Measurements from ENCODE around the gene FFAR2.

Gene FFAR2

DNA sequence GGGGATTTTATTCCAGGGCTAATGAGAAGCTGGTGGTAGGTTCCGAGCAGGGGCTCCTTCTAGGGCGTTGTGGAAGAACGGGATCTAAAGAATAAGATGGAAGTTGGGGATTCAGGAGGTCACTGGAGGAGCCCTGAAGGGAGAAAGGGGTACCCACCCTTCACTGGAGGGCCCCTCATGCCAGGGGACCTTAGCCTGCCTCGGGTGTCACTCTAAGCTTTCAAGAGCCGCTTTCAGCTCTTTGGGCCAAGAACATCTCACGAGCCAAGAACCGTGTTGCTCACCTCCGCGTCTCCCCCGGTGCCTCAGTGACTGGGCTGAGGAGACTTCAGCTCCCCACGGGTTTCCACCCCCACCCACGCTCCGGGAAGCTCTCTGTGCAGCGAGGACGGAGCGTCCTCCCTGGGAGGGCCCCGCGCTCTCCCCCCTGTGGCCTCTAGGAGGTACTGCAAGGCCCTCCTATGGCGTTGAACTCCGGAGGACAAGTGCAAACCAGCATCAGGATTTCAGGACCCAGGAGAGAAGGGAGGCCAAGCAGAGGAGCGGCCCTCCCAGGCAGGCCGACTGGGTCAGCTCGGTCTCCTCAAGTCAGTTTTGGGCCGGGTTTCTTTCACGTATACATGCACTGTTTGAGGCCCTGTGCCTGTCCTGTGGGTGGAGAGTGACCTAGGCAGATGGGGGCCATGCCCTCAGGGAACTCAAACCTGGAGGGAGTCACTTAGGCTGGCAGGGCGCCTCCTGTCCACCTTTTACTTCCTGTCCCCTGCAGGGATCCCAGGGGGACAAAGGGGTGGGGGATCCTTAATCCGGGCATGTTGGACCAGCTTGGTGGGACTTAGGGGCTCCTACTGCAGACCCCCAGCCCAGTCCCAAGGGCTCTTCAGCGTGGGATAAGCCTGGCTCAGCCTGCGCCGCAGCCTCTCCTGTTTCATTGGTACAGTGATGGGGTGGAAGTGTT is 47.3 kb downstream of the FFAR2 start:
- Histone ChIP-seq H3K4me1 (ENCODE audit: control insufficient read depth, insufficient read depth, low read length) (no peaks in the 10 kb centered on the region), H3K36me3 (ENCODE audit: control insufficient read depth, insufficient read depth, low read length) (no peaks in the 10 kb centered on the region), H3K27me3 (ENCODE audit: control insufficient read depth, insufficient read depth, low read length, poor library complexity, severe bottlenecking) (no peaks in the 10 kb centered on the region), H3K27ac (ENCODE audit: insufficient read depth, low read depth, low read length, poor library complexity, severe bottlenecking) (no peak overlapping the region), H3K4me3 (ENCODE audit: insufficient read depth, low read depth, low read length) (no peak overlapping the region), H3K9me3 (ENCODE audit: control insufficient read depth, low read length) (no peaks in the 10 kb centered on the region)
- WGBS, 2 experiments = 38 to 41% methylated on average over 30 of the region's 30 CpGs

DNA sequence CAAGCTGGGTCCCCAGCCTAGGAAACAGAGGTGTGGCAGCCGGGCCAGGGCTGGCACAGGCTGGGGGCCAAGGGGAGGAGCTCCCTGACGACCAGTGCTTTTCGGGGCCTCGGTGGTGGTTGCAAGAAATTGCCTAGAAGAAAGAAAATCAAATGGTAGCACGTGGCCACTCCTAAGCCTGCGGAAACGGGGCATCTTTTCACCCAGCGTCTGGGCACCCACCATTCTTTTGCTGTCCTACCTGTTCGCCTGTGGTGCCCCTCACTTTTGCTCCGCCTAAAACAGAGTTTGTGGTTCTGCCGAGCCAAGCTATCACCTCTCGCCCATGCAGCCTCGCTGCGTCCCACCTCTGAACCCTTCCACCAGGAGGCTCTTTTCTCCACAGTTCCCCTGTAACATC is 49.3 kb downstream of the FFAR2 start:
- Histone ChIP-seq H3K27me3 (ENCODE audit: control insufficient read depth, insufficient read depth, low read length, poor library complexity, severe bottlenecking) (no peaks in the 10 kb centered on the region), H3K9me3 (ENCODE audit: control insufficient read depth, low read length) (no peaks in the 10 kb centered on the region), H3K36me3 (ENCODE audit: control insufficient read depth, insufficient read depth, low read length) (no peaks in the 10 kb centered on the region), H3K4me3 (ENCODE audit: insufficient read depth, low read depth, low read length) (no peak overlapping the region), H3K4me1 (ENCODE audit: control insufficient read depth, insufficient read depth, low read length) (no peaks in the 10 kb centered on the region), H3K27ac (ENCODE audit: insufficient read depth, low read depth, low read length, poor library complexity, severe bottlenecking) (no peak overlapping the region)
- 90 to 91% methylated on average over 14 of the region's 14 CpGs for WGBS, 2 experiments

DNA sequence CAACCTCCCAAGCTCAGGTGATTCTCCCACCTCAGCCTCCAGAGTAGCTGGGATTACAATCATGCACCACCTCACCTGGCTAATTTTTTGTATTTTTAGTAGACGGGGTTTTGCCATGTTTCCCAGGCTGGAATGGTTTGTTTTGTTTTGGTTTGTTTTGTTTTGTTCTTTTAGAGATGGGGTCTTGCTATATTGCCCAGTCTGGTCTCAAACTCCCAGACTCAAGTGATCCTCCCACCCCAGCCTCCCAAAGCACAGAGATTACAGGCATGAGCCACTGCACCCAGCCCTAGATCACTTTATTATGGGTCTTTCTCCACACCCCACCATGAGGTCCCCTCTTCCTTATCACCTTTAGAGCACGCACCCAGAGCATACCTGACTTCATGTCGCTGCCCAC is 50.2 kb downstream of the FFAR2 start:
- Histone ChIP-seq H3K27me3 (ENCODE audit: control insufficient read depth, insufficient read depth, low read length, poor library complexity, severe bottlenecking) (no peaks in the 10 kb centered on the region), H3K27ac (ENCODE audit: insufficient read depth, low read depth, low read length, poor library complexity, severe bottlenecking) (no peak overlapping the region), H3K4me1 (ENCODE audit: control insufficient read depth, insufficient read depth, low read length) (no peaks in the 10 kb centered on the region), H3K9me3 (ENCODE audit: control insufficient read depth, low read length) (no peaks in the 10 kb centered on the region), H3K4me3 (ENCODE audit: insufficient read depth, low read depth, low read length) (no peak overlapping the region), H3K36me3 (ENCODE audit: control insufficient read depth, insufficient read depth, low read length) (no peaks in the 10 kb centered on the region)
- WGBS, 2 experiments = 75 to 86% methylated on average over 3 of the region's 3 CpGs

DNA sequence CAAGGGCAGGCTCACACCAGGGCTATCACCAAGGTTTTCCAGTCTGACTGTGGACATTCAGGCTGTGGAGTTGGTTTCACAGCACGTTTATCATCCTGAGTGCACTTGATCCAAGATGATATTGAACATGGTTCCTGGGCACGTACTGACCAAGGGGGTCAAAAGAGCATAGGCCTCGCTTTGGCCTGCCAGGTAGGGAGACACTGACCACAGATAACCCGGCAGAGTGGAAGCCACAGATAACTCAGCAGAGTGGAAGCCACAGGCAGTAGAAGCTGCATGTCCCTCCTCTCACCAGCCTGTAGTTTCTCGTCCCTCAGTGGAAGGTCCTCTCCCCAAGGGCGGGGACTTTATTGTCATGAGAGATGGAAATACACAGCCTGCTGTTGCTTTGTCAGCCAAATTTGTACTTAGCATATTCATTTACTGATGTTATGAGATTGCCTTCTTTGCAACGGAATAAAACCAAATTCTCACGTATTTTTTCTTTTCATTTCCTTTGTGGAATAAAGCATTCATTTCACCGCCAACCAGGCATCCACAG is 51.0 kb downstream of the FFAR2 start:
- no peaks in the 10 kb centered on the region for H3K4me1 ChIP-seq (ENCODE audit: control insufficient read depth, insufficient read depth, low read length)
- H3K4me3 ChIP-seq (ENCODE audit: insufficient read depth, low read depth, low read length) = no peak overlapping the region
- H3K27me3 ChIP-seq (ENCODE audit: control insufficient read depth, insufficient read depth, low read length, poor library complexity, severe bottlenecking) = no peaks in the 10 kb centered on the region
- 84 to 87% methylated on average over 9 of the region's 9 CpGs for WGBS, 2 experiments
- H3K9me3 ChIP-seq (ENCODE audit: control insufficient read depth, low read length) = no peaks in the 10 kb centered on the region
- H3K36me3 ChIP-seq (ENCODE audit: control insufficient read depth, insufficient read depth, low read length) = no peaks in the 10 kb centered on the region
- H3K27ac ChIP-seq (ENCODE audit: insufficient read depth, low read depth, low read length, poor library complexity, severe bottlenecking) = no peak overlapping the region

DNA sequence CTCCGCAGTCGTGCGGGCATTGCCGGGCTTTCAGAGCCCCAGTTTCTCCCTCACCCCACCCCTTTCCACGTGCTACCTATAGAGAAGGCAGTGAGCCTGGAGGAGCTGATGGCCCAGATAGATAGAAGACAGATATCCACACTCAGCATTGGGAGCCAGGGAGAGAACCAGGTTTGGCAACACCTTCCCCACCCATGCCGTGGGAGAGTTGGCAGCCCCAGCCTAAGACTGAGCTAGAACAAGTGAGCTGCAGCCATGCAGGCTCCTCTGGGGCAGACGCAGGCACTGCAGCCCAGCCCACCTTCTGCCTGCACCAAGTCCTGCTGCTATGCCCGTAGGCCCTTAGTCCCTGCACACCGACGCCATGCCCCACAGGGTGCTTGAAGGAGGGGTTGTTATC is 52.6 kb downstream of the FFAR2 start:
- WGBS, 2 experiments = 89 to 96% methylated on average over 10 of the region's 10 CpGs
- Histone ChIP-seq H3K36me3 (ENCODE audit: control insufficient read depth, insufficient read depth, low read length) (no peaks in the 10 kb centered on the region), H3K4me1 (ENCODE audit: control insufficient read depth, insufficient read depth, low read length) (no peaks in the 10 kb centered on the region), H3K4me3 (ENCODE audit: insufficient read depth, low read depth, low read length) (no peak overlapping the region), H3K9me3 (ENCODE audit: control insufficient read depth, low read length) (no peaks in the 10 kb centered on the region), H3K27ac (ENCODE audit: insufficient read depth, low read depth, low read length, poor library complexity, severe bottlenecking) (no peak overlapping the region), H3K27me3 (ENCODE audit: control insufficient read depth, insufficient read depth, low read length, poor library complexity, severe bottlenecking) (no peaks in the 10 kb centered on the region)
